Breast epithelium (tissue), 4 donors: ENCODE data around the gene QRFP. TPM values are rescaled to one million over a fixed set of nuclear protein-coding genes. Genes with fewer than 3 reads are reported as not detected.

Experiments
- DNase-seq, 2 donors: peaks; one replicate each; pipeline ENCODE4 v3.0.0-alpha.2; 2019; ENCODE audit warnings: low spot score in 2 of 2
- H3K27ac ChIP-seq, 2 donors: fragments of 200-600 bp; sonication (generic) in 1 of 2; one replicate each; pipeline ENCODE4 v1.5.1; 2016 to 2019; ENCODE audit warnings: mild to moderate bottlenecking in 1 of 2
- H3K27me3 ChIP-seq, 2 donors: fragments of 200-600 bp; sonication (generic) in 1 of 2; one replicate each; pipeline versions ENCODE4 v1.5.1 to v1.6.0; 2017 to 2019; ENCODE audit warnings: control low read depth in 1 of 2, mild to moderate bottlenecking in 1 of 2
- H3K36me3 ChIP-seq: fragments of 200-600 bp; one replicate; pipeline ENCODE4 v1.5.1; 2019
- H3K4me1 ChIP-seq, 2 donors: fragments of 200-600 bp; sonication (generic); one replicate each; pipeline ENCODE4 v1.5.1; 2016 to 2019; ENCODE audit warnings: control low read depth in 1 of 2
- H3K4me3 ChIP-seq, 3 donors: fragments of 200-600 bp; sonication (generic); 1 replicate in 2 of 3; 2 replicates in 1 of 3; pipeline ENCODE4 v1.5.1; 2016 to 2019; ENCODE audit warnings: mild to moderate bottlenecking in 3 of 3, moderate library complexity in 2 of 3
- H3K9me3 ChIP-seq, 2 donors: fragments of 200-600 bp; sonication (generic) in 1 of 2; one replicate each; pipeline ENCODE4 v1.5.1; 2016 to 2019; ENCODE audit warnings: control low read depth in 1 of 2
- CTCF ChIP-seq, 3 donors: fragments of 450-650 bp; IDR thresholded peaks; one replicate each; pipeline ENCODE4 v1.5.1; 2016 to 2017; ENCODE audit warnings: antibody characterized with exemption in 3 of 3, mild to moderate bottlenecking in 3 of 3, moderate library complexity in 3 of 3
- POLR2A ChIP-seq: fragments of 450-650 bp; IDR thresholded peaks from one replicate; pipeline ENCODE4 v1.6.1; 2016; ENCODE audit warnings: antibody characterized with exemption, mild to moderate bottlenecking, moderate library complexity
- POLR2AphosphoS5 ChIP-seq, 3 donors: sonication (generic); formaldehyde crosslinking; IDR thresholded peaks; one replicate each; pipeline ENCODE4 v1.6.1; 2017; ENCODE audit warnings: antibody characterized with exemption in 3 of 3
- intact Hi-C: fragments of 100-400 bp; cut with DNase I; formaldehyde crosslinking; loops from one replicate; pipeline ENCODE4 v1.15.1; 2023; ENCODE audit warnings: low total_unique reads
- total RNA-seq, 3 donors: library from RNA; depleted of rRNA; stranded (reverse); fragments of >200 nt; gene quantifications; one replicate each; pipeline ENCODE4 v1.1.0, GENCODE V29; 2016

Gene QRFP
- total RNA-seq = not detected

- Histone ChIP-seq H3K9me3 (no peaks in the 10 kb centered on the region), H3K27ac (no peak within 1 kb of the TSS), H3K4me1 (no peaks in the 10 kb centered on the region), H3K27me3 (peaks cover 0 to 7% of the 10 kb centered on the region in 2 donors), H3K4me3 (no peak within 1 kb of the TSS), H3K36me3 (no peaks in the 10 kb centered on the region)
- intact Hi-C loops = no loop called here
- TF ChIP-seq CTCF (IDR thresholded peaks at IDR 0.05) = no peak
- no peak for TF ChIP-seq POLR2A
- no peak for TF ChIP-seq POLR2AphosphoS5 (IDR thresholded peaks at IDR 0.05)
- no peak for DNase-seq
Observed at GRCh38 chr9:130896233-130897014, at the start of gene QRFP. QRFP (minus strand) TSS chr9:130896812; CDS start chr9:130893838, 2,974 bp downstream.

- no peak for TF ChIP-seq CTCF (IDR thresholded peaks at IDR 0.05)
- no peak for TF ChIP-seq POLR2AphosphoS5 (IDR thresholded peaks at IDR 0.05)
- TF ChIP-seq POLR2A = no peak
- intact Hi-C loops = no loop called here
- no peak for DNase-seq
- Histone ChIP-seq H3K4me3 (no peak overlapping the region), H3K36me3 (no peaks in the 10 kb centered on the region), H3K27me3 (peaks cover 0 to 45% of the 10 kb centered on the region in 2 donors), H3K9me3 (no peaks in the 10 kb centered on the region), H3K4me1 (no peaks in the 10 kb centered on the region), H3K27ac (no peak overlapping the region)
Observed at GRCh38 chr9:130945173-130945572, 48.6 kb upstream of the QRFP start.

- Histone ChIP-seq H3K27me3 (peaks cover under 1 to 51% of the 10 kb centered on the region in 2 donors), H3K9me3 (no peaks in the 10 kb centered on the region), H3K36me3 (no peaks in the 10 kb centered on the region), H3K27ac (no peak overlapping the region), H3K4me3 (no peak overlapping the region), H3K4me1 (peaks cover 1 to 2% of the 10 kb centered on the region in 2 donors)
- DNase-seq = no peak
- TF ChIP-seq POLR2AphosphoS5 (IDR thresholded peaks at IDR 0.05) (no peak), POLR2A (no peak), CTCF (IDR thresholded peaks at IDR 0.05) (no peak)
- intact Hi-C loops = loop anchor here (5.0 kb wide), 1 partner anchor 447 kb away; no protein-coding TSS in a partner anchor
Observed at GRCh38 chr9:130944510-130945058, 48.0 kb upstream of the QRFP start.

GRCh38 chr9:130943777-130944176, 47.2 kb upstream of the QRFP start:
- no peak overlapping the region for H3K27ac ChIP-seq
- no peak overlapping the region for H3K4me3 ChIP-seq
- no peaks in the 10 kb centered on the region for H3K36me3 ChIP-seq
- peaks cover 7 to 55% of the 10 kb centered on the region in 2 donors for H3K27me3 ChIP-seq
- no peaks in the 10 kb centered on the region for H3K9me3 ChIP-seq
- intact Hi-C loops = loop anchor here (5.0 kb wide), 1 partner anchor 446 kb away; no protein-coding TSS in a partner anchor
- H3K4me1 ChIP-seq = peaks cover 6 to 10% of the 10 kb centered on the region in 2 donors
- no peak for TF ChIP-seq POLR2AphosphoS5 (IDR thresholded peaks at IDR 0.05)
- no peak for TF ChIP-seq POLR2A
- no peak for TF ChIP-seq CTCF (IDR thresholded peaks at IDR 0.05)
- DNase-seq = no peak

GRCh38 chr9:130943221-130943620, 46.6 kb upstream of the QRFP start:
- Histone ChIP-seq H3K4me1 (peaks cover 8 to 15% of the 10 kb centered on the region in 2 donors), H3K27me3 (peaks cover 7 to 60% of the 10 kb centered on the region in 2 donors), H3K4me3 (no peak overlapping the region), H3K9me3 (no peaks in the 10 kb centered on the region), H3K36me3 (no peaks in the 10 kb centered on the region), H3K27ac (no peak overlapping the region)
- DNase-seq = no peak
- intact Hi-C loops = loop anchor here (5.0 kb wide), 1 partner anchor 446 kb away; no protein-coding TSS in a partner anchor
- TF ChIP-seq POLR2A (no peak), POLR2AphosphoS5 (IDR thresholded peaks at IDR 0.05) (no peak), CTCF (IDR thresholded peaks at IDR 0.05) (no peak)
